HG03097 (cell line): ENCODE results near the gene CUL9.

Experiments used
- ATAC-seq: cut with Tn5 transposase; IDR thresholded peaks from one replicate; pipeline ENCODE4 v1.9.1; 2021; ENCODE audit not compliant: unreplicated experiment, low FRiP score

Gene CUL9

DNA sequence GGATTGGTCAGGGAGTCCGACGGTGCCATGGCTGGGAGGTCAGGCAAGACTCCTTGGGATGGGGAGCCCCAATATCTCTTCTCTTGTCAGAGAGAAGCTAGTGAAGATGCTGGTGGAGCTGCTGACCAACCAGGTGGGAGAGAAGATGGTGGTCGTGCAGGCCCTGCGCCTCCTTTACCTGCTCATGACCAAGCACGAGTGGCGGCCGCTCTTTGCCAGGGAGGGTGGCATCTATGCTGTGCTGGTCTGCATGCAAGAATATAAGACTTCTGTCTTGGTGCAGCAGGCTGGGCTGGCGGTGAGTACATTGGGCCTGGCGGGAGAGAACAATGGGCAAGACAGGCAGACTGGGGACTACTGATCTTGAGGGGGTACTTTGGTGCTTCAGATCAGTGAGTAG is 10.9 kb downstream of the CUL9 start:
- no peak for ATAC-seq

DNA sequence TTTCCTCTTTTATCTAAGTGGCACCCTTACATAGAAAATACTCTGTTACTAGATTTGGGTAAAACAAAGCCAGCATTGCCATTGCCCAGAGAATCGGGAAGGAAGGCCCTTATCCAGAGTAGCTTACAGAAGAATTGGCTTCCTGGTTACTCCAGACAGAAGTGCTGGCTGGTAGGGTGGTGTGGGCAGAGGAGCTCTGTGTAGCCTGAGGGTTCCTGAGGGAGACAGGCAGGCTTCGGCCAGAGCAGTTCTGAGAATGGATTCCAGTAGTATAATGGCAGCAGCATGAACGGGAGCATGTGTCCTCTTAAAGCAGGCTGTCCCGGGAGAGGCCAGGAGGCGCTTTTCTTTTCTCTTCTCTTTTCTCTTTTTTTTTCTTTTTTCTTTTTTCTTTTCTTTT is 11.9 kb downstream of the CUL9 start:
- ATAC-seq = no peak

DNA sequence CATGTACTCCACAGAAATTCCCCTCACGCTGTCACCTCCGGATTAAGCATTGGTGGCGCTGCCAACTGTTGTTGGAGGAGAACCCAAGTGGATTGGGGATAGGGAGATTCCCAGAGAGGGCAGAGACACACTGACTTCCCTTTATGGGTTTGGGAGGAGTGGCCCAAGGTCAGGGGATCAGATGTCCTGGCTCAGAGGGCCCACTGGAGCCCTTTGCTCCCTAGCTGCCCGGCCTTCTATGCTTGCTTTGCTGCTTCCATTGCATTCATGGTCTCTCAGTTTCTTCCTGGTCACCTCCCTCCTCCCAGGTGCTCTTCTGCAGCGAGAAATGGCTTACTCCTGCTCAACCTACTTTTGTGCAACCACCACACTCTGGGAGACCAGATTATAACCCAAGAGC is 14.3 kb downstream of the CUL9 start:
- no peak for ATAC-seq

DNA sequence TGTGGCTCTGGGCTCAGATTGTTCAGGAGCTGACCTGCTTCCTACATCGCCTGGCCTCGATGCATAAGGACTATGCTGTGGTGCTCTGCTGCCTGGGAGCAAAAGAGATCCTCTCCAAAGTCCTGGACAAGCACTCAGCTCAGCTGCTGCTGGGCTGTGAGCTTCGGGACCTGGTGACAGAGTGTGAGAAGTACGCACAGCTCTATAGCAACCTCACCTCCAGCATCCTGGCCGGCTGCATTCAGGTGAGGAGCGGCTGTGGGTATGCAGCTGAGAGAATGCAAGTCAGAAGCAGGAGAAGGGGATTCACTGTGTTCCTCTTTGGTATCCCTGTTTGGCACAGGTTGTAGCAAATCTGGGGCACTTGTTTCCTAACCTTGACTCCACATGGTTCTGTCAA is 17.9 kb downstream of the CUL9 start:
- ATAC-seq = no peak

DNA sequence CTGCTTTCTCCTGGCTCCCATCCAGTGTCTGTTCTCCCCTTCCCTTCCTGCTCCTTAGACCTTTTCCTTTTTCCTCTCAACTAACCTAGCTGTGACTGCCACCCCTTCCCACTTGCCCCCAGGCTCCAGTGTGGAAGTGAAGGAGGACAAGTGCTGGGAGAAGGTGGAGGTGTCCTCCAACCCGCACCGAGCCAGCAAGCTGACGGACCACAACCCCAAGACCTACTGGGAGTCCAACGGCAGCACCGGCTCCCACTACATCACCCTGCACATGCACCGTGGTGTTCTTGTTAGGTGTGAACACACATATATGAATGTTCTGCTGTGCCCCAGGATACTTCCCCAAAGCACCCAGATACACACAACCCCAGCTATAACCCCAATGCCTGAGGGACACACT is 18.5 kb downstream of the CUL9 start:
- ATAC-seq = no peak

DNA sequence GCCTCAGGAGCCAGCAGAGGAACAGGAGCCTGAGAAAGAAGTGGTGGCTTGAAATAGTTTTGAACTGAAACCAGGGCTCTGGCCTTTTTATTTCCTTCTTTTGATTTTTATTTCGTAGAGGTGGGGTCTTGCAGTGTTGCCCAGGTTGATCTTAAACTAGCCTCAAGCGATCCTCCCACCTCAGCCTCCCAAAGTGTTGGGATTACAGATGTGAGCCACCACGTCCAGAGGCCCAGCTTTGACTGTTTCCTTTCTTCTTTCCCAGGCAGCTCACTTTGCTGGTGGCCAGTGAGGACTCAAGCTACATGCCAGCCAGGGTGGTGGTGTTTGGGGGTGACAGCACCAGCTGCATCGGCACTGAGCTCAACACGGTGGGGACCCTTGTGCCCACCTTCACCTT is 20.5 kb downstream of the CUL9 start:
- no peak for ATAC-seq

DNA sequence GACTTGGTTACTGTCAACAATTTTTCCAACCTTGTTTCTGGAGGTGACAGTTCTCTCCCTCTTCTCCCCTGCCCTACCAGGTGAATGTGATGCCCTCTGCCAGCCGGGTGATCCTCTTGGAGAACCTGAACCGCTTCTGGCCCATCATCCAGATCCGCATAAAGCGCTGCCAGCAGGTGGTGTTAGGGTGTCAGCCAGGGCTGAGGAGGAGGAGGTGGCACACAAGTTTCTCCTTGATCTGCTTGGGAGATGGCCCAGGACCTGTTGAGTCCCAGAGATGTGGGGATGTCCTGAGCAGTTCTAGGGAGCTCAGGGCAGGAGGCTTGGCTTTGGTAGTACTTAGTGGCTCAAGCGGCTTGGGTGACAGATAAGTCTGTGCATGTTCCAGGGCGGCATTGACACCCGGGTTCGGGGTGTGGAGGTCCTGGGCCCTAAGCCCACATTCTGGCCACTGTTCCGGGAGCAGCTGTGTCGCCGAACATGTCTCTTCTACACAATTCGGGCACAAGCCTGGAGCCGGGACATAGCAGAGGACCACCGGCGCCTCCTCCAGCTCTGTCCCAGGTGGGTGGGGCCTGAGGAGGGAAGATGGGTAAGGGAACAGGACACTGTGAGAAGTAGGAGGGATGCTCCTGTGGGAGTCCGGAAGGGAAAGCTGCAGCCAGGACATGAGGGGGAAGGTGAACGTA is 21.2 kb downstream of the CUL9 start:
- ATAC-seq = no peak

DNA sequence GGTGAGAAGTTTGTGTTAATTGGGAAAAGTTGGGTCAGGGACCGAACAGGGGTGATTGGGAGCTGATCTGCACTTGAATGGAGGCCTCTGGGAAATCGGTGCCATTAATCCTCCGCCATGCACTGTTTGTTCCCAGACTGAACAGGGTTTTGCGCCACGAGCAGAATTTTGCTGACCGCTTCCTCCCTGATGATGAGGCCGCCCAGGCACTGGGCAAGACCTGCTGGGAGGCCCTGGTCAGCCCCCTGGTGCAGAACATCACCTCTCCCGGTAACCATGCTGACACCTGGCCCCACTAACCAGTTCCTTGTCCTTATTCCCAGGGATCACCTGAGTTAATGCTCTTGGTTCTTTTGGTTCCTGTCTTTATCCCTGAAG is 21.7 kb downstream of the CUL9 start:
- no peak for ATAC-seq

DNA sequence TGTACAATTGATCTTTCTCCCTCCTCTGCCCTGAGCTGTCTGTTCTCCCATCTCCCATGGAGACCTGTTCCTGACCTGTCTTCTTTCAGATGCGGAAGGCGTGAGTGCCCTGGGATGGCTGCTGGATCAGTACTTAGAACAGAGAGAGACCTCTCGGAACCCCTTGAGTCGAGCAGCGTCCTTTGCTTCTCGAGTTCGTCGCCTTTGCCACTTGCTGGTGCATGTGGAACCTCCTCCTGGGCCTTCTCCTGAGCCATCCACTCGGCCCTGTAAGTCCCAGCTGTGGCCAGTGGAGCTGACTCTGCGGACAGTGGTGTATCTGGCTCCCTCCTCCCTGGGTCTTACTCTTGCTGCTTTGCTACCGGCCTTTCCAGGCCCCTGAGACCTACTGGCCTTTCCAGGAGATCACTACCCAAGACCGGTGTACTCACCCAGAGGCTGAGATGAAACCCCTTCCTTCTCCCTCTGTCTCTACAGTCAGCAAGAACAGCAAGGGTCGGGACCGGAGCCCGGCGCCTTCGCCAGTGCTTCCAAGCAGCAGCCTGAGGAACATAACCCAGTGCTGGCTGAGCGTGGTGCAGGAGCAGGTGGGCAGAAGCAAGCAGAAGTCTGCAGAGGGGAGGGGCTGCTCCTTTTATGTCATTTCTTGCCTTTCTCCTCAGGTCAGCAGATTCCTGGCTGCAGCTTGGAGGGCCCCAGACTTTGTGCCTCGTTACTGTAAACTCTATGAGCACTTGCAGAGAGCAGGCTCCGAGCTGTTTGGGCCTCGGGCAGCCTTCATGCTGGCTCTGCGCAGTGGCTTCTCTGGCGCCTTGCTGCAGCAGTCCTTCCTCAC is 22.5 kb downstream of the CUL9 start:
- ATAC-seq = no peak

DNA sequence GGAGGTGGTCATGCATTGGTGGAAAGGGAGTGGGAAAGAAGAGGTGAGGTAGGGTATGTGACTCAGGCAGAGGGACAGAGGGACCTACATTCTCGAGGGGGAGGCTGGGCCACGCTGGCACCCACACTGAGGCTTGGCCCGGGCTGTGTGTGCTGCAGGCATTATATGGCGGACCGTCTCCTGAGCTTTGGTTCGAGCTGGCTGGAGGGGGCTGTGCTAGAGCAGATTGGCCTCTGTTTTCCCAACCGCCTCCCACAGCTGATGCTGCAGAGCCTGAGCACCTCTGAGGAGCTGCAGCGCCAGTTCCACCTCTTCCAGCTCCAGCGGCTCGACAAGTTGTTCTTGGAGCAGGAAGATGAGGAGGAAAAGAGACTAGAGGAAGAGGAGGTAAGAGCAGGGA is 23.9 kb downstream of the CUL9 start:
- ATAC-seq = no peak

DNA sequence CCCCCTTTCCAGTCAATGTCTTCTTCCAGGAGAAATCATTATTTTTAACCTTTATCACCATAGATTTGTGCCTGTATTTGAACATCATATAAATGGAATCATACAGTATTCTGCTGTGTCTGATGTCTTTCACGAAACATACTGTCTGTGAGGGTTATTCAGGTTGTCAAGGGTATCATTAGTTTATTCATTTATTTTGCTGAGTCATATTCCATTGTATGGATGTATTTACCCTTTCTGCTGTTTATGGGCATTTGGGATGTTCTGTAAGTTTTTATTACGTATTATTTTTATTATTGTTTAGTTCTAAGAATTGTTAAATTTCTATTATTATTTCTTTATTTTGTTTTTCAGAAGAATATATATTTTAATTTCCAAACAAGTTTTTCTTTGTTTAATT is 25.3 kb downstream of the CUL9 start:
- no peak for ATAC-seq

DNA sequence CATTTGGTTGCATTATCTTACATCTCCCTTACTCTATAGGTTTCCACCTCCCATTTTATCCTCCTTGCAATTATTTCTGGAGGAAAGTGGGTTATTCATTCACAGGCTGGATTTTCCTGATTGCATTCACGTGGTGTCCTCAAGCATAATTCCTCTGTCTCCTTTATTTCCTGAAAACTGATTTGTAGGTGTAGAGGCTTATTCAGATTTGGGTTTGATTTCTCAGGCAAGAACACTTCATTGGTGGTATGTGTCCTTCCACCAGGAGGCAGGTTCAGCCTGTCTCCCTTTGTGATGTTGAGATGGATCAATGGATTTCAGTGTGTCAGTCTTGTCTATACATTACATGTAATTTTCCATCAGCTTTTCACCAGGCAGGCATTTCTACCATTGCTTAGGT is 30.0 kb downstream of the CUL9 start:
- ATAC-seq = no peak

DNA sequence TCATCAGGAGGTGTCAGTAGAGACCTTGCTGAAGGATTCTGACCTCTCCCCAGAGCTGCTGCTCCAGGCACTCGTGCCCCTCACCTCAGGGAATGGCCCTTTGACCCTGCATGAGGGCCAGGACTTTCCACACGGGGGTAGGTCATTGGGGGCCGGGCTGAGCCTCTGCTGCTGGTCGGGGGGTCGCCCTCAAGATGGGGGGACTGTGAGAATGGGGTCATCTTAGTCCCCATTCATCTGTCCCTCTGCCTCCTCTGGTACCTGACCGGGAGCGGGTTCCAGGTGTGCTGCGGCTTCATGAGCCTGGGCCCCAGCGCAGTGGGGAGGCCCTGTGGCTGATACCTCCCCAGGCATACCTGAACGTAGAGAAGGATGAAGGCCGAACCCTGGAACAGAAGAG is 31.4 kb downstream of the CUL9 start:
- no peak for ATAC-seq

DNA sequence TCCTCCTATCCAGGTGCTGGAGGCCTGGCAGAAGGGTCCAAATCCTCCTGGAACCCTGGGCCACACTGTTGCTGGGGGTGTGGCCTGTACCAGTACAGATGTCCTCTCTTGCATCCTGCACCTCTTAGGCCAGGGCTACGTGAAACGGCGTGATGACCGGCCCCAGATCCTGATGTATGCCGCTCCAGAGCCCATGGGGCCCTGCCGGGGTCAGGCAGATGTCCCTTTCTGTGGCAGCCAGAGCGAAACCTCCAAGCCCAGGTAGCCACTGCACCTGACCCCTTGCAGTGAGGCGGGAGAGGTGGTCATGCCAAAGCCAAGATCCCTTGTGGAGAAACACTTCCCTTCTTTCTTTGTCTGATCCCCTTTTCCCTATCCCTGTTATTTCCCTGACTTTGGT is 33.1 kb downstream of the CUL9 start:
- ATAC-seq = no peak

DNA sequence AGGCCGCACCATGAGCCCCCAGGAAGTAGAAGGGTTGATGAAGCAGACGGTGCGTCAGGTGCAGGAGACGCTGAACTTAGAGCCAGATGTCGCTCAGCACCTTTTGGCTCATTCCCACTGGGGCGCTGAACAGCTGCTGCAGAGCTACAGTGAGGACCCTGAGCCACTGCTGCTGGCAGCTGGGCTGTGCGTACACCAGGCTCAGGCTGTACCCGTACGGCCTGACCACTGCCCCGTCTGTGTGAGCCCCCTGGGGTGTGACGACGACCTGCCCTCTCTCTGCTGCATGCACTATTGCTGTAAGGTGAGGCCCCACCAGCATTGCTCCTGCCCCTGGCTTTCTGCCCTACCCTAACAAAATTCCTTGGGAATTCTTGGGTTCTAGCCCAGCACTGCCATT is 34.2 kb downstream of the CUL9 start:
- no peak for ATAC-seq

DNA sequence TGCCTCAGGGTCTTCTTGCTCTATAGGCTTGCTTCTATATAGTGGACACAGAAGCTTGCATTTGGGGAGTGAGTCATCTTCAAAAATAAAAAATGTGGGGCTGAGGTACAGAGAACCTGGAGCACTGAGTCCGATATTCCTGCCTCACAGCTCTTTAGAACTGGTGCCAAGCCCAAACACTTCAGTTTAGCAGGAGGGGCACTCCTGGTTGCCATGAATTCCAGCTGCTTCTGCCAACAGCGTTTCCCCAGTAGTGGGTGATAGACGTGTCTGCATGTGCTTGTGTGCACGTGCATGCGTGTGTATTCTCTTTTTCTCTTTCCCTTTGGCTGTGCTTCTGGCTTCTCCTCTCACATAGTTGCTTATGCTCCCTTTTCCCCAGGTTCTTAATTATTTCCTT is 35.4 kb downstream of the CUL9 start:
- no peak for ATAC-seq

DNA sequence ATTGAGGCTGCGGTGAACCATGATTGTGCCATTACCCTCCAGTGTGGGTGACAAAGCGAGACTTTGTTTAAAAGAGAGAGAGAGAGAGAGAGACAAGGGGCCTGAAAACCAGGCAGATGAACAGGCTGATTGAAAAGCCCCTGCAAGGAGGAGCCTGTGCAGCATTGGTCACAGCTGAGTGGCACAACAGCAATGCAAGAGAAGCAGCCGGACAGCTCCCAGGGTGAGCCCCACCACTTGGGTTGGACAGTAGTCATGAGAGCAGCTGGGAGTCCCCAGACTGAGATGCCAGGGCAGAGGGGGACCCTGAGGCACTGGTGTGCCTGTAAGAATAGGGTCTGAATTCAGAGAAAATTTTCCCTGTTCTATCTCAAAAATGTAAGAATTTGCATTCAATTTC is 37.1 kb downstream of the CUL9 start:
- ATAC-seq = no peak

DNA sequence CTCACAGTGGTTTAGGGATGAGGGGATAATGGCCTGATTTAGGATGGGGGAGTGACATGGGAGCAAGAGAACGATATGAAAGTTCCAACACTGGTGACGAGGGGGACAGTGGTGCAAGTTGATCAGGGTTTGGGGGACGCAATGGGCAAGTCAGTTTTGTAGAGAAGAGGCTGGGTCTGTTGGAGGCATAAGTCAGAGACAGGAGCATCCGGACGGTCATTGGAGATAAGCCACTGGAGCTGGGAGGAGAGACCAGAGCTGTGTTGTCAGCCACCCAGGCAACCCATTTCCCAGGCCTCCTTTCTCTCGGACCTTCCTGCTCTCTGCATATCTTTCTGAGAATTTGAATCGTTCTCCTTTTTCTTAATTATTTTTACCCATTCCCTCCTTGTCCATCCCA is 37.8 kb downstream of the CUL9 start:
- ATAC-seq = no peak

DNA sequence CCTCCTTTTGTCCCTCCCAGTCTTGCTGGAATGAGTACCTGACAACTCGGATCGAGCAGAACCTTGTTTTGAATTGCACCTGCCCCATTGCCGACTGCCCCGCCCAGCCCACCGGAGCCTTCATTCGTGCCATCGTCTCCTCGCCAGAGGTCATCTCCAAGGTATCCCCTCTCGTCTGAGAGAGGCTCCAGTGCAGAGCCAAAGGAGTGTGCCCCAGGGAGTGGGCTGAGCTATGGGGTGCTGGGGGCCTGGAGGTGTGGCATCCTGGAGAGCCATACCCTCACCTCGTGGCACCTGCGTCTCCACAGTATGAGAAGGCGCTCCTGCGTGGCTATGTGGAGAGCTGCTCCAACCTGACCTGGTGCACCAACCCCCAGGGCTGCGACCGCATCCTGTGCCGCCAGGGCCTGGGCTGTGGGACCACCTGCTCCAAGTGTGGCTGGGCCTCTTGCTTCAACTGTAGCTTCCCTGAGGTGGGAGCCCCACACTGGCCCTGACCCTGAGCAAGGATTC is 38.5 kb downstream of the CUL9 start:
- ATAC-seq = no peak

DNA sequence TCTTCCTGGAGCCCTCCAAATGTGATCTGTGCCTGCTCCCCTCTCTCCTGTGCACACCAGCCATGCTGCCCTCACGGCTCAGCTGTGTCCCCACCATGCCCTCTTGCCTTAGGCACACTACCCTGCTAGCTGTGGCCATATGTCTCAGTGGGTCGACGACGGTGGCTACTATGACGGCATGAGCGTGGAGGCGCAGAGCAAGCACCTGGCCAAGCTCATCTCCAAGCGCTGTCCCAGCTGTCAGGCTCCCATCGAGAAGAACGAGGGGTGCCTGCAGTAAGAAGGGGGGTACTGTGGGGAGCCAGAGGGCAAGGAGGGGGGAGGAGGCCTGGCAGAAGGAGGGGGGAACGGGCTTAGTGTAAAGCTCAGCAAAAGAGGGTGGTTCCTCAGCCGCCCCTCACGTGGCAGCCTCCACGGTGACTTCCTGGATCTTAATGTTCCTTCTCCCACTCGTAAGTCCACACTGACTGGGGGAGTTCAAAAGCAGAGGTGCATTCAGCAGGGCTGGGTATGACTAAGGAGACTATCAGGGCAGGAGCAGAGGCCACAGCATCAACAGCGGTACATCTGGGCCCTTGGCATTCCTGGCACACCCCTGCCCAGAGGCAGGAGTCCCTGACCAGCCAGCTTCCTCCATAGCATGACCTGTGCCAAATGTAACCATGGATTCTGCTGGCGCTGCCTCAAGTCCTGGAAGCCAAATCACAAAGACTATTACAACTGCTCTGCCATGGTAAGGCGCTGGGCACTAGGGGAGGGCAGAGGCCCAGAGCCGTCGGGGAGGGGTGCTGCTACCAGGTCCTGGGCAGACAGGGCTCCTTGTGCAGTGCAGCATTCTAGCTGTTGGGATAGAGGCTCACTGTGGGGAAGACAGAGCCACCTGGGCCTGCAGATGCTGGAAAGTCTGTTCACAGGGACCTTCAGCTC is 39.3 kb downstream of the CUL9 start:
- ATAC-seq = no peak

DNA sequence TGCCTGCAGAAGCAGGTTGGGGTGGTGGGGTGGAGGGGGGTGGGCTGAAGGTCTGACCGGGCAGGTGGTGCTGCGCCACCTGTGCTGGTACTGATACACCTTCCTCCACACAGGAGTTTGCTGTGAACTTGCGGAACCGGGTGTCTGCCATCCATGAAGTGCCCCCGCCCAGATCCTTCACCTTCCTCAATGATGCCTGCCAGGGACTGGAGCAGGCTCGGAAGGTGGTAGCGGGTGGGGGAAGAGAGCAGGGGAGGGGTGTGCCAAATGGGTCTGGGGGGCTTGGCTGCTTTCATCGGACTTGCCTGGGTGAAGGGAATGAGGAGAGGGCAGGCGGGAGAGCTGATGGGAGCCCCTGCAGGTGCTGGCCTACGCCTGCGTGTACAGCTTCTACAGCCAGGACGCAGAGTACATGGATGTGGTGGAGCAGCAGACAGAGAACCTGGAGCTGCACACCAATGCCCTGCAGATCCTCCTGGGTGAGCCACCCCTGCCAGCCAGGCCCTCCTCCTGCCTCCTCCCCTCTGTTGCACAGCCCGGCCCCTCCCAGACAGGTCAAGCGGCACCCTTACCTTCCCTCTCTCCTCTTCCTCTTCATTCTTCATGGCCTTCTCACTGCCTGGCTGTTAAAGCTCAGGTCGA is 40.5 kb downstream of the CUL9 start:
- ATAC-seq = no peak
